HuH-7 (cell line): Measurements from ENCODE around the gene MCCC1.
"Not testable (repeated sequence)": the region's sequence is repeated elsewhere in the genome, so short reads cannot be mapped to it uniquely, and the experiment has no call there.

Source experiments
- DNase-seq: peaks from one replicate; pipeline ENCODE4 v3.0.0; 2011; ENCODE audit warnings: low spot score

The MCCC1 gene

GRCh38 chr3:183103950-183104349, 4.7 kb upstream of the MCCC1 start:
- DNase-seq: not testable (repeated sequence)

DNA sequence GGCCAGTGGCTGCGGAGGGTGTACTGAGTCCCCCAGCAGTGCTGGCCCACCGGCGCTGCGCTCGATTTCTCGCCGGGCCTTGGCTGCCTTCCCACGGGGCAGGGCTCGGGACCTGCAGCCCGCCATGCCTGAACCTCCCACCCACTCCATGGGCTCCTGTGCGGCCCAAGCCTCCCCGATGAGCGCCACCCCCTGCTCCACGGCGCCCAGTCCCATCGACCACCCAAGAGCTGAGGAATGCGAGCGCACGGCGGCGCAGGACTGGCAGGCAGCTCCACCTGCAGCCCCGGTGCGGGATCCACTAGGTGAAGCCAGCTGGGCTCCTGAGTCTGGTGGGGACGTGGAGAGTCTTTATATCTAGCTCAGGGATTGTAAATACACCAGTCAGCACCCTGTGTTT, 1.7 kb upstream of the MCCC1 start:
- not testable (repeated sequence) for DNase-seq

DNA sequence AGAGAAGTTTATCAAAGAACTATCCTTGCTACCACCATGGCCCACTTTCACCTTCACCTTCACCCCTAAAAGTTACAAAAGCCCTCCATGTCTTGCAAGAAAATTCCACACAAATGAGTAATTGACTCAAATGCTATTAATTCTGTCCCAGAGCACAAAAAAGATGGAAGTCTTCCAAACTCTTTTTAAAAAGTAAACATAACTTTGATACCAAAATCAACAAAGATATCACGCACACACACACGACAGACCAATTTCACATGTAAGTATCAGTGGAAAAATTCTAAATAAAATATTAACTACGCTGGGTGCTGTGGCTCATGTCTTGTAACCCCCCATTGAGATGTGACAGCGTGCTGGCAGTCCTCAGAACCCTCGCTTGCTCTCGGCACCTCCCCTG, 1.1 kb upstream of the MCCC1 start:
- no peak for DNase-seq

- DNase-seq: no peak
These were observed 525 bp upstream of the MCCC1 start for GRCh38 chr3:183099838-183100204.

- no peak for DNase-seq
These were observed 715 bp downstream of the MCCC1 start for GRCh38 chr3:183098536-183099025.

GRCh38 chr3:183094711-183095110, 4.6 kb downstream of the MCCC1 start:
- no peak for DNase-seq

GRCh38 chr3:183092256-183092655, 7.0 kb downstream of the MCCC1 start:
- DNase-seq: no peak

- DNase-seq: no peak
These were observed 12.1 kb downstream of the MCCC1 start for GRCh38 chr3:183087184-183087583.

GRCh38 chr3:183085634-183086390, 13.5 kb downstream of the MCCC1 start:
- peak; percentile 32 for DNase-seq

- DNase-seq: no peak
These were observed 16.9 kb downstream of the MCCC1 start for GRCh38 chr3:183082355-183082915.

GRCh38 chr3:183081459-183082183, 17.7 kb downstream of the MCCC1 start:
- DNase-seq: no peak

DNA sequence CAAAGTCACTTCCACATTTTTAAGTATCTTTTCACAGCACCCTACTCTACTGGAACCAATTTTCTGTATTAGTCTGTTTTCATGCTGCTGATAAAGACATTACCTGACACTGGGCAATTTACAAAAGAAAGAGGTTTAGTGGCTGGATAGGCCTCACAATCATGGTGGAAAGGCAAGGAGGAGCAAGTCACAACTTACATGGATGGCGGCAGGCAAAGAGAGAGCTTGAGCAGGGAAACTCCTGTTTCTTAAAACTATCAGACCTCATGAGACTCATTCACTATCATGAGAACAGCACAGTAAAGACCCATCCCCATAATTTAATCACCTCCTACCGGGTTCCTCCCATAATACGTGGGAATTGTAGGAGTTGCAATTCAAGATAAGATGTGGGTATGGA, 18.7 kb downstream of the MCCC1 start:
- no peak for DNase-seq

DNA sequence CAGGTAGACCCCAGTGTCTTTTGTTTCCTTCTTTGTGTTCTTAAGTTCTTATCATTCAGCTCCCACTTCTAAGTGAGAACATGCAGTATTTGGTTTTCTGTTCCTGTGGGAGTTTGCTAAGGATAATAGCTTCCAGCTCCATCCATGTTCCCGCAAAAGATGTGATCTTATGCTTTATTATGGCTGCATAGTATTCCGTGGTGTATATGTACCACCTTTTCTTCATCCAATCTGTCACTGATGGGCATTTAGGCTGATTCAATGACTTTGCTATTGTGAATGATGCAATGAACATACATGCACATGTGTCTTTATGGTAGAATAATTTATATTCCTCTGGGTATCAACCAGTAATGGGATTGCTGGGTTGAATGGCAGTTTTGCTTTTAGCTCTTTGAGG, 24.4 kb downstream of the MCCC1 start:
- DNase-seq: no peak

- DNase-seq: no peak
These were observed 25.0 kb downstream of the MCCC1 start for GRCh38 chr3:183074261-183074660.

- no peak for DNase-seq
These were observed 25.5 kb downstream of the MCCC1 start for GRCh38 chr3:183073839-183074238.

- no peak for DNase-seq
These were observed 28.4 kb downstream of the MCCC1 start for GRCh38 chr3:183070892-183071291.

DNA sequence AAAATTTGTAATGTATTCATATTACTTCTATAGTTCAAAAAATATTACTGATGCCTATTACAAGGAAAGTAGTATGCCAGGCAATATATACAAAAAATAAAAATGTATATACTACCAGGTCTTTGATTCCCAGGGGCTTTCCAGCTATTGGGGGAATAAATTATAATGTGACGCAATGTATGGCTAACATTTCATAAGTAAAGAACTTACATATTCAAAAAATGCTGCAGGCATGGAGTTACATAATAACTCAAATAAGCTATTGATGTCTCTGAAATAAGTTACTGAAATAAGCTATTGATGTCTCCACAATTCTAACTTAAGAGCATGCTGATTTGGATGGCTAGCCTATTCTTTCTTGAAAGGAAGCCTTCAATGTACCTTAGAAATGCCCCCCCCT, 30.2 kb downstream of the MCCC1 start:
- no peak for DNase-seq

- not testable (repeated sequence) for DNase-seq
These were observed 32.4 kb downstream of the MCCC1 start for GRCh38 chr3:183066891-183067290.

- no peak for DNase-seq
These were observed 34.8 kb downstream of the MCCC1 start for GRCh38 chr3:183064475-183064874.

- DNase-seq: no peak
These were observed 37.7 kb downstream of the MCCC1 start for GRCh38 chr3:183061391-183062172.

GRCh38 chr3:183058351-183058750, 40.9 kb downstream of the MCCC1 start:
- DNase-seq: no peak

DNA sequence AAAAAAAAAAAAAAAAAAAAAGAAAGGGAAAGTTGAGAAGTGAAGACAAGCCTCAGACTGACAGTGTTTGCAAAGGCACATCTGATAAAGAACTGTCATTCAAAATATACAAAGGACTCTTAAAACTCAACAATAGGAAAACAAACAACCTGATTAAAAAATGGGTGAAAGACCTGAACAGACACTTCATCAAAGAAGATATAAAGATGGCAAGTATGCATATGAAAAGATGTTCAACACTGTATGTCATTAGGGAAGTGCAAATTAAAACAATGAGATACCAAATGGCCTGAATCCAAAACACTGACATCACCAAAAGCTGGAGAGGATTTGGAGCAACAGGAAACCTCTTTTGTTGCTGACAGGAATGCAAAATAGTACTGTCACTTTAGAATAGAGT, 48.6 kb downstream of the MCCC1 start:
- DNase-seq: no peak
